Measurements from ENCODE around the gene CDC45. TPM values are rescaled to one million over a fixed set of nuclear protein-coding genes. Genes with fewer than 3 reads are reported as not detected.

CDC45 gene
- total and polyA plus RNA-seq, 2 of the 13 experiments (the other 11 are each of a cell fraction or from before 2014, with no cell fraction given), result 14.4 to 36.3 TPM

DNA sequence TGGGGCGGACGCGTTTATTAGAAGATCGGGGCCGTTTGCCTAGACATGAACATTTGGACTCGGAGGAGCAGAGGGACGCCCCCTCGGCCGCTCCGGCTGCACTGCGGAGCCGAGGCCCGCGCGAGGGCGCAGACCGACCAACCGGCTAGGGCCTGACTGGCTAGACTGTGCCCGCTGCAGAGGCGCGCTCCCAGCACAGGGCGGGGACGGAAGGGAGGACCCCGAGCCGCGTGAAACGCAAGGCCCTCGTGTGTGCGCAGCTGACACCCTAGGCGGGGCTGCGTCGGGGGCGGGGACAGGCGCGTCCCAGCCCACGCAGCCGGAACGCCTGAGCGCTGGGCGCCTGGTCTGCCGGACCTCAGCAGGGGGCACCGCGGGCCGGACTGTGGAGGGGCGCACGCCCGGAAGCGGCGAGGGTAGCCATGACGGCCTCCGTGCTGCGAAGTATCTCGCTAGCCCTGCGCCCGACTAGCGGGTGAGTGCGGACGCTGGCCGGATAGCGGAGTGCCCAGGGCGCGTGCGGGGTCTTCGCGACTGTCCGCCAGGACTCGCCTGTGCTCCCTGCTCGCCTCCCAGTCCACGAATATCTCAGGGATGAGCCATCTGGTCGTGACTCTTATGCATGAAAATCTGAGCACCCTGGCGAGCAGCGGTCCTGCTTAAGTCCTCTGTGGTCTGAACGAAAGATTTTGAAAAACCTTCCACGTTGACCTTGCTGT, 47.4 kb upstream of the CDC45 start, which contains the start of gene MRPL40 (continued):
- TF ChIP-seq, protein P1, sequence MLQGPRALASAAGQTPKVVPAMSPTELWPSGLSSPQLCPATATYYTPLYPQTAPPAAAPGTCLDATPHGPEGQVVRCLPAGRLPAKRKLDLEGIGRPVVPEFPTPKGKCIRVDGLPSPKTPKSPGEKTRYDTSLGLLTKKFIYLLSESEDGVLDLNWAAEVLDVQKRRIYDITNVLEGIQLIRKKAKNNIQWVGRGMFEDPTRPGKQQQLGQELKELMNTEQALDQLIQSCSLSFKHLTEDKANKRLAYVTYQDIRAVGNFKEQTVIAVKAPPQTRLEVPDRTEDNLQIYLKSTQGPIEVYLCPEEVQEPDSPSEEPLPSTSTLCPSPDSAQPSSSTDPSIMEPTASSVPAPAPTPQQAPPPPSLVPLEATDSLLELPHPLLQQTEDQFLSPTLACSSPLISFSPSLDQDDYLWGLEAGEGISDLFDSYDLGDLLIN (CRISPR knock-in tag; IDR thresholded peaks at IDR 0.05; ENCODE audit: borderline replicate concordance), result no peak; the same call in 1 of the 2 replicates
- TF ChIP-seq TEAD3 (CRISPR knock-in tag; optimal IDR thresholded peaks at IDR 0.05; ENCODE audit: borderline replicate concordance) (peak; percentile 69), ZNF713 (CRISPR knock-in tag; IDR thresholded peaks at IDR 0.05) (no peak), BHLHE40 (IDR thresholded peaks at IDR 0.05; ENCODE audit: low read length) (no peak; the same call in 1 of the 2 replicates), HOXA9 (CRISPR knock-in tag; IDR thresholded peaks at IDR 0.05; ENCODE audit: borderline replicate concordance) (no peak; the same call in 1 of the 2 replicates), TCF7L2 (IDR thresholded peaks at IDR 0.05; ENCODE audit: low read depth, low read length) (no peak), NR2F6 (IDR thresholded peaks at IDR 0.05) (no peak), NR2F6 (CRISPR knock-in tag; IDR thresholded peaks at IDR 0.05) (peak; percentile 73), ZNF335 (CRISPR knock-in tag; IDR thresholded peaks at IDR 0.05) (peak; percentile 81; the same call in 1 of the 2 replicates), KAT2B (IDR thresholded peaks at IDR 0.05; ENCODE audit: borderline replicate concordance, low read depth, low read length) (no peak), KDM6A (CRISPR knock-in tag; IDR thresholded peaks at IDR 0.05; ENCODE audit: low read depth) (peak; percentile 55; the same call in 1 of the 2 replicates), IRF2 (CRISPR knock-in tag; IDR thresholded peaks at IDR 0.05) (peak; percentile 96), ZKSCAN5 (CRISPR knock-in tag; IDR thresholded peaks at IDR 0.05) (no peak), HES4 (CRISPR knock-in tag; IDR thresholded peaks at IDR 0.05; ENCODE audit: borderline replicate concordance) (peak; percentile 65; the same call in 1 of the 2 replicates), ZSCAN12 (CRISPR knock-in tag; IDR thresholded peaks at IDR 0.05) (no peak), CCAR2 (optimal IDR thresholded peaks at IDR 0.05; ENCODE audit: low read depth, low read length) (peak; percentile 81), ZFYVE20 (CRISPR knock-in tag; IDR thresholded peaks at IDR 0.05; ENCODE audit: borderline replicate concordance, low read depth) (no peak), ZNF264 (CRISPR knock-in tag; IDR thresholded peaks at IDR 0.05) (peak; percentile 88; the same call in 1 of the 2 replicates), NKX3-1 (CRISPR knock-in tag; IDR thresholded peaks at IDR 0.05) (no peak), HNF4G (IDR thresholded peaks at IDR 0.05; ENCODE audit: borderline replicate concordance, low read depth, low read length) (peak; percentile 69), HNF4G (CRISPR knock-in tag; IDR thresholded peaks at IDR 0.05; ENCODE audit: borderline replicate concordance, low read depth) (peak; percentile 68; the same call in 1 of the 2 replicates)
- TF ChIP-seq, protein P2, sequence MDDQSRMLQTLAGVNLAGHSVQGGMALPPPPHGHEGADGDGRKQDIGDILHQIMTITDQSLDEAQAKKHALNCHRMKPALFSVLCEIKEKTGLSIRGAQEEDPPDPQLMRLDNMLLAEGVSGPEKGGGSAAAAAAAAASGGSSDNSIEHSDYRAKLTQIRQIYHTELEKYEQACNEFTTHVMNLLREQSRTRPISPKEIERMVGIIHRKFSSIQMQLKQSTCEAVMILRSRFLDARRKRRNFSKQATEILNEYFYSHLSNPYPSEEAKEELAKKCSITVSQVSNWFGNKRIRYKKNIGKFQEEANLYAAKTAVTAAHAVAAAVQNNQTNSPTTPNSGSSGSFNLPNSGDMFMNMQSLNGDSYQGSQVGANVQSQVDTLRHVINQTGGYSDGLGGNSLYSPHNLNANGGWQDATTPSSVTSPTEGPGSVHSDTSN (CRISPR knock-in tag; IDR thresholded peaks at IDR 0.05; ENCODE audit: borderline replicate concordance), result no peak
- TF ChIP-seq, protein P3, sequence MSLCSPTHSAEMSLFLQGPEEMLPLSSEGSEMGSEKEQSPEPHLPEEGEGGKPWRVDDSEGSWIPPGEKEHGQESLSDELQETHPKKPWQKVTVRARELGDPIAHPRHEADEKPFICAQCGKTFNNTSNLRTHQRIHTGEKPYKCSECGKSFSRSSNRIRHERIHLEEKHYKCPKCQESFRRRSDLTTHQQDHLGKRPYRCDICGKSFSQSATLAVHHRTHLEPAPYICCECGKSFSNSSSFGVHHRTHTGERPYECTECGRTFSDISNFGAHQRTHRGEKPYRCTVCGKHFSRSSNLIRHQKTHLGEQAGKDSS (CRISPR knock-in tag; IDR thresholded peaks at IDR 0.05; ENCODE audit: borderline replicate concordance, low read depth), result peak; percentile 94; the same call in 1 of the 2 replicates
- TF ChIP-seq, protein P4, sequence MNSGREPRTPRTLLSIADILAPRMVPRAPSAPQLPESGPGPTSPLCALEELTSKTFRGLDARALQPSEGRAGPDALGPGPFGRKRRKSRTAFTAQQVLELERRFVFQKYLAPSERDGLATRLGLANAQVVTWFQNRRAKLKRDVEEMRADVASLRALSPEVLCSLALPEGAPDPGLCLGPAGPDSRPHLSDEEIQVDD (CRISPR knock-in tag; IDR thresholded peaks at IDR 0.05; ENCODE audit: borderline replicate concordance), result peak; percentile 93
- TF ChIP-seq, protein P5, sequence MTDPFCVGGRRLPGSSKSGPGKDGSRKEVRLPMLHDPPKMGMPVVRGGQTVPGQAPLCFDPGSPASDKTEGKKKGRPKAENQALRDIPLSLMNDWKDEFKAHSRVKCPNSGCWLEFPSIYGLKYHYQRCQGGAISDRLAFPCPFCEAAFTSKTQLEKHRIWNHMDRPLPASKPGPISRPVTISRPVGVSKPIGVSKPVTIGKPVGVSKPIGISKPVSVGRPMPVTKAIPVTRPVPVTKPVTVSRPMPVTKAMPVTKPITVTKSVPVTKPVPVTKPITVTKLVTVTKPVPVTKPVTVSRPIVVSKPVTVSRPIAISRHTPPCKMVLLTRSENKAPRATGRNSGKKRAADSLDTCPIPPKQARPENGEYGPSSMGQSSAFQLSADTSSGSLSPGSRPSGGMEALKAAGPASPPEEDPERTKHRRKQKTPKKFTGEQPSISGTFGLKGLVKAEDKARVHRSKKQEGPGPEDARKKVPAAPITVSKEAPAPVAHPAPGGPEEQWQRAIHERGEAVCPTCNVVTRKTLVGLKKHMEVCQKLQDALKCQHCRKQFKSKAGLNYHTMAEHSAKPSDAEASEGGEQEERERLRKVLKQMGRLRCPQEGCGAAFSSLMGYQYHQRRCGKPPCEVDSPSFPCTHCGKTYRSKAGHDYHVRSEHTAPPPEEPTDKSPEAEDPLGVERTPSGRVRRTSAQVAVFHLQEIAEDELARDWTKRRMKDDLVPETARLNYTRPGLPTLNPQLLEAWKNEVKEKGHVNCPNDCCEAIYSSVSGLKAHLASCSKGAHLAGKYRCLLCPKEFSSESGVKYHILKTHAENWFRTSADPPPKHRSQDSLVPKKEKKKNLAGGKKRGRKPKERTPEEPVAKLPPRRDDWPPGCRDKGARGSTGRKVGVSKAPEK (CRISPR knock-in tag; IDR thresholded peaks at IDR 0.05; ENCODE audit: borderline replicate concordance), result no peak; the same call in 1 of the 2 replicates

All from HepG2 (cell line).